GM19438 (cell line): ENCODE results near the gene ADARB1.
A peak's percentile ranks its signal among the peaks of the same experiment; 100 is the strongest.

Source experiments
- ATAC-seq: cut with Tn5 transposase; IDR thresholded peaks from one replicate; pipeline ENCODE4 v1.9.1; 2021; ENCODE audit warnings: low read depth; ENCODE audit not compliant: unreplicated experiment

ADARB1 gene

GRCh38 chr21:45054927-45055612 is 19.3 kb upstream of the ADARB1 start:
- ATAC-seq = no peak

DNA sequence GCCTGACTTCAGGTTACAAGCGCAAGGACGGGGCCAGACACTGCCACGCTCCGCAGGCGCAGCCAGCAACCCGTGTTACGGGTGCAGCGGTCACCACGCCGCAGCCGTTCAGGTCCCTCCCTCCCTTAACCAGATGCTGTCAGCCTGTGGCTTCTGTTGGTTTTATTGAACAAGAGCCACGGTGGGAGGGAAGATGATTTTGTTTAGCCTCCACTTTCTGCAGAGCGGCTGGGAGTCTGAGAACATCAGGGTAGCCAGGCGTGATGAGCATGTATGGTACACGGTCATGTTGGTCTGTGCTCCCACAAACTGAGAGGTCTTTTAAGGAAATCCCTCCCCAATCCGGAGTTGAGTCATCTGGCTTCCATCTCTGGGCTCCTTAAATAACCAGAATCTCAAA is 18.5 kb upstream of the ADARB1 start:
- ATAC-seq = no peak

GRCh38 chr21:45056296-45056904 is 18.0 kb upstream of the ADARB1 start:
- no peak for ATAC-seq

DNA sequence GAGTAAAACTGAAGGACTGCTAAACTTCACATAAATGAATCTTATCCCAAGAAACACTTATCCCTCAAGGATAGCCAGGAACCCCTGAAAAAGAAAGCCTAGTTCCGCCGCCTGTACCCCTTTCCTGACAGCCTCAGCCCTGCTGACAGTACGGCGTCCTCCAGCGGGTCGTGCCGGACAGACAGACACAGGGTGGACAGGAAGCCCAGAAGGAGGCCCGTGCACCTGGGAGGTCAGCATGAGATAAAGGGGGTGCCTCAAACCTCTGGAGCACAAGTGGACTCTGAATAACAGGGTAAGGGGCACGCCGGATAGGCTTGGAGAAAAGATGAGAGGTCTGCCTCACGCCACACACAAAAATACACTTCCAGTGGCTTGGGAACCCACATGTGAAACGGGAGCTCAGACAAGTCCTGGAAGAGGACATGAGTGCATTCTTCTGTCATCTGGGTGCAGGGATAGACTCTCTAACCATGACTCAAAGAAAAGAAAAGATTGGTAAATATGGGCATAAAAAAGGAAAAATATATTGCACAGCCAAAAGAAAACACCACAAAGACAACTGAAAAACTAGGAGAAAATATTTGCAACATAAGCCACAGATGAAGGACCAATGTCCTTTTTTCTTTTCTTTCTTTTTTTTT is 17.3 kb upstream of the ADARB1 start:
- ATAC-seq = no peak

DNA sequence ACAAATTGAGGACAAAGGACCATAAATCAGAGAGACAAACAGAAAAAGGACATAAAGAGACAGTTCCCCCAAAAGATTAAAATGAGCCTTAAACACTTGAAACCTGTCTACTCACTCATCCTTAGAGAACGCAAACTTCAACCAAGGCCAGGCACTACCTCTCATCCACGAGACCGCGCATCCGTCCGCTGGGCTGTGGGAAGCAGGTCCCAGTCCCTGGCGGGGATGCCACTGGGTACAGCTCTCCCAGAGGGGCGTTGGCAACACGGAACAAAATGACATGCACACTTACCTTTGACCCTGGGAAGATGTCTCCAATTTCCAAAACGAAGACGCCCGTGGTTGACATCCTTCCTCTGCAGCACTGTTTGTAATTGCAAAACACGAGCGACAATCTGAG is 16.5 kb upstream of the ADARB1 start:
- ATAC-seq = no peak

DNA sequence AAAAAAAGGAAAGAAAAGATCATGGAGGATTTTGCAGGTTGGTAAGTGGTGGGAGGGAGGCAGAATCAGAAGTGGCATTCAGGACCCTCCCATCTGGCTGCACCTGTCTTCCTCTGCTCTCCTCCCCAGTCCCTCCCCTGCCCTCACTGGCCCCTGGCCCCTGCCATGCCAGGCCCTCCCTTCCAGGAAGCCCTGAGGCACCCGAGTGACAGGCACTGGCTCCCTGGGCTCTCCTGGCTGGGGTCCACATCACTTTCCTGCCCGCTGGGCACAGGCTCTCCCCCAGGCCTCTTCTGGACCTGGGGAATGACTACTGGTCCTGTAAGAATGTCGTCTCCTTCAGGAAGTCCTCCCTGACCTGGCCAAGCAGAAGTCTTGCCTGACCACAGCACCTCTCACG is 15.3 kb upstream of the ADARB1 start:
- no peak for ATAC-seq

DNA sequence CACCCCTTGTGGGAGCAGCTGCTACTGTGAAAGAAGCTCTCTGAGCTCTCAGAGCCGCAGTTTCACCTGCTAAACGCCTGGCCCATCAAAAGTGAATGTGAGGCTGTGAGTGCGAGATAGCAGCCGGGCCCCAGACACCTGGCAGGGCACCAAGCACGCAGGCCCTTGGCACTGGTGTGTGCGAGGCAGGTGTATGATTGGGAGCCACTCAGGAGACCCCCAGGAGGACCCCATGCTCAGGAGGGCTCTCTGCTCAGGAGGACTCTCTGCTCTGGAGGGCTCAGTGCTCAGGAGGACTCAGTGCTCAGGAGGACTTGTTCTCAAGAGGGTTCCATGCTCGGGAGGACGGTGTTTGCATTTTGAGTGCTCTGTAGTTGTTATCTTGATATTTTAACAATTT is 14.3 kb upstream of the ADARB1 start:
- ATAC-seq = no peak

DNA sequence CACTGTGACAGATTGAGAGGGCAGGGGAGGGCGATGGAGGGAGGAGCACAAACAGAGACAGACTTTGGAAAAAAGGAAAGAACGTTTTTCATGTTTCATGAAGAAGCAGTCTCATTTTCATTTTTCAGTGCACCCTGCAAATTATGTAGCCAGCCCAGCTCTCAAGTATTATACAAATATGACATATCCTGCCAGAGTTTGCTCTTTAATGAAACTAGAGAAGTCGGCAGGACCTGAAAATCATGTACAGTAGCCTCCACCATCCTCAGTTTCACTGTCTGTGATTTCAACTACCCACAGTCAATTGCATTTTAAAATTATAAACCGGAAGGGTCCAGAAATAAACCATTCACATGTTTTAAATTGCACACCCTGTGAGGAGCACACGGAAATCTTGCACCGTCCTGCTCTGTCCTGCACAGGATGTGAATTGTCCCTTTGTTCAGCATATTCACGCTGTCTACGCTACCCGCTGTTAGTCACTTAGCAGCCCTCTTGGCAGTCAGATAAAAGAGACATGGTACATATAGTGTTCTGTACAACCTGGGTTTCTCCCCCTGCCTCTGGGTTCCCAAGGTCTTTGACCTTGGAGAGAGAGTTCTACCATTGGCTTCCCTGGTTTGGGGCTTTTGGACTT is 13.6 kb upstream of the ADARB1 start:
- no peak for ATAC-seq

GRCh38 chr21:45064091-45064490 is 10.3 kb upstream of the ADARB1 start:
- ATAC-seq = no peak

GRCh38 chr21:45064618-45065399 is 9.6 kb upstream of the ADARB1 start:
- no peak for ATAC-seq

DNA sequence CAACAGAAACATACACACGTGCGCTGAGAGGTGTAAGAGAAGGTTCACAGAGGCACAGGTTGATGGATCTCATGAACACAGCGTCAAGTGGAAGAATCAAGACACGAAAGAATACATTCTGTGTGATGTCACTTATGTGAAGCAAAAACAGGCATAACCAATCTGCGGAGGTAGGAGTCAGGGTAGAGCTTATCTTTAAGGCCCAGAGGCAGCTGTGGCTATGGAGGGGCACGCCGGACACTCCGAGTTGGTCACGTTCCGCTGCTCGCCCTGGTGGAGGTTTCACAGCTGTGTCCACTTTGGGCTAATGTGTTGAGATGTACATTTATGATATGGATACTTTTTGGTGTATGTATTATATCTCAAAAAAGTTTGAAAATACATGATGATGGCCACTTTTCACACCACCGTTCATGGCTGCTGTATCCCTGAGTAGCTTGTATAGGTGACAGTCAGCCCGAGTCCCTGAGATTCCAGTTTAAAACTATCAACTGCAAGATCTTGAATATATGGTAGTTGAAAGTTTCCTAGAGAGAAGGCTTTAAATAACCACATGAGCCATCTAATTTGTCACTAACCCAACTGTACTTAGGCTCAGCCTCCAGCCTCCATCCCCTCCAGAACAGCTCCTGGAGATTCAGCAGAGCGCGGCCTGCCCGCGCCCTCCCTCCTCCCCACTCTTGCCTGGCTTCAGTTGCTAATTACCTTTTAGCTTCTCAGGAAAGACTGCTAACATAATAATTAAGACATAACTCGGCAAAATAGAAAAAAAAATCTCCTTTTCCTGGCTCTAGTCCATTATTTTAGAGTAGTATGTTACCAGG is 6.7 kb upstream of the ADARB1 start:
- no peak for ATAC-seq

DNA sequence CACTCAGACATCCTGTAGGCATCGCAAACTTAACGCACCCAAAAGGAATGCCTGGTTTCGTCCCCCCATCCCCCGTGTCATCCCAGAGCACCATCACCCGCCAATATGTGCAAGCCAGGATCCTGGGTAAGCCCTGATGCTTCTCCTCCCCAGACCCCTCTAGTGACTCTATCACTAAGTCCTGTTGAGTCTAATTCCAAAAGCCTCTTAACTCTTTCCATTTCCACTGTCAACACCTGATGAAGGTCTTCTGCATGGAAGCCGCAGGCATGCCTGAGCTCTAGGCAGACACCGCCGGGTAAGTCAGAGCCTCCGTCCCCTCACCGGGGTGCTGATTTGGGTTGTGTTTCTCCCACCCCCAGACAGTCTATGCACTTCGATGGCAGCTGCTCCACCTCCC is 5.3 kb upstream of the ADARB1 start:
- ATAC-seq = no peak

DNA sequence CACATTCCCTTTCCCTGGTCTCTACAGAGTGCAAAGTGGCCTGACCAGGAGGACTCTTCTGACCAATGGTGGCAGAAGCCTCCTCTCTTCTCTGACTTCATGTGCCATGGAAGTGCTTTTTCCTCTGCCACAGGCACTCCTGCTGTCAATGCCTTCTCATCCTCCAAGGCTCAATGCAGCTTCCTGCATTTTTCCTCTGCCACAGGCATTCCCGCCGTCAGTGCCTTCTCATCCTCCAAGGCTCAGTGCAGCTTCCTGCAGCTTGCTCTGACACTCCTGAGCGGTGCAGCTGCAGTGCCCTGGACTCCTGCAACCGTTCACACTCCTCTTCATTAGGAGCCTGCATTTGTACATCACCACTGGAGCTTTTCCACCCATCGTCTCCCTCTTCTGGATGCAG is 4.7 kb upstream of the ADARB1 start:
- ATAC-seq = no peak

GRCh38 chr21:45071078-45071873 is 3.1 kb upstream of the ADARB1 start:
- no peak for ATAC-seq

GRCh38 chr21:45071874-45072737 is 2.3 kb upstream of the ADARB1 start:
- ATAC-seq = no peak

GRCh38 chr21:45072738-45073300 is 1.6 kb upstream of the ADARB1 start:
- no peak for ATAC-seq

DNA sequence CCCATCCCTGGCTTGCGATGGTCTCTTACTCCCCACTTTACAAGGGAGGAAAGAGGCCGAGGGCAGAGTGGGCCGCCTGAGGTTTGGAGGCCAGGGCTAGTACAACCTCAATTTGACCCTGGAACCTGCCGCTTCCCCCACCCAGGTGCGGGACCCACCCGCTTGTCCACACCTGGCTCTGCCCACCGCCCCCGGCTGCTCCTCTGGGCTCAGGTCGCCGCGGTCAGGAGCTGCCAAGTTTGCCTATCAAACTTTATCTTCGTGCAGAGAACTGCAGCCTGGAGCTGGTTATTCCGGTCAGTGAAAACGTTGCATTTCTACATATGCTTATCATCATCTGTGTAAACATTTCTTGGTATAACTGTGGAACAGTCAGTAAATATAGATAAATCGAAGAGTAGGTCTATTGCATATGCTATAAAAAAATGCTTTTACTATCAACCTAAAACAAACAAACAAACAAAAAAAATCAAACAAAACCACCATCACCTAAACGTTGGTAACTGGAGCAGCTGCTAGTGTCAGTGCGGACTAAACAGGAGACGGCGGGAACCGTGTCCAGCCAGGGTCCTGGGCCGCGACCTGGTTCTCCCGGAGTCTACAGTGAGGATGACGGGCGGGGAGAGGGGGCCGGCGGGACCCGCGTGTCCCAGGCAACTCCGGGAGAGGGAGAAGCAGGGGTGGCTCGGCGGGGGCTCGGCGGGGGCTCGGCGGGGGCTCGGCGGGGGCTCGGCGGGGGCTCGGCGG is 906 bp upstream of the ADARB1 start:
- ATAC-seq = peak; percentile 14
